Measurements from ENCODE around the gene ENTPD6. TPM values are rescaled to one million over a fixed set of nuclear protein-coding genes. Genes with fewer than 3 reads are reported as not detected.

The ENTPD6 gene
- total RNA-seq = 97.8 and 117 TPM in 2 replicates

GRCh38 chr20:25195014-25195961 lies at the start of gene ENTPD6:
Gene ENTPD6 (plus strand): TSS chr20:25195712. CDS start chr20:25206537, 10,825 bp downstream.
- H3K27me3 ChIP-seq (ENCODE audit: control insufficient read depth, insufficient read depth, low read length) = peaks cover 2% of the 10 kb centered on the region
- DNase-seq (ENCODE audit: low read depth) (peak; percentile 53), FAIRE-seq (no peak)
- H3K4me3 ChIP-seq (ENCODE audit: low read depth, low read length) = peak within 1 kb of the TSS; percentile 88
- peak; percentile 23 for TF ChIP-seq CTCF (IDR thresholded peaks at IDR 0.05; ENCODE audit: insufficient read depth, low read length, severe bottlenecking)
- H3K36me3 ChIP-seq (ENCODE audit: control insufficient read depth, insufficient read depth, low read length) = peaks cover 1% of the 10 kb centered on the region

DNA sequence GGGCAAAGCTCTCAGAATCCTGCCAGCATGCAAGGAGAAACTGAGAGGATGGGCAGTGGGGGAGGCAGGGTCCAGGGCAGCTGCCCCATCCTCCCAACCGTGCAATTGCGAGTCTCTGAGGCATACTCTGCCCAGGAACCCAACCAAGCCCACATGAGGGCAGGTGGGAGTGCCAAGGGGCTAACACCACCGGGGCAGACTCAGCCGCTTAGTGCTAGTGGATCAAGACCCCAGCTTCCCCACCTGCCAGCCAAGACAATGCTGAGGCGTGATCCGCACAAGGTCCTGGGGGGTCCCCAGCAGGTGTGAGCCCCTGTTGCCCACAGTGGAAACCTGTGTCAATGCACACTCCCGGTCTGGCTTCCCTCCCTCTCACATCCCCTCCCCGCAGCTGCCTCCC lies 48.5 kb upstream of the ENTPD6 start:
- no peaks in the 10 kb centered on the region for H3K36me3 ChIP-seq (ENCODE audit: control insufficient read depth, insufficient read depth, low read length)

DNA sequence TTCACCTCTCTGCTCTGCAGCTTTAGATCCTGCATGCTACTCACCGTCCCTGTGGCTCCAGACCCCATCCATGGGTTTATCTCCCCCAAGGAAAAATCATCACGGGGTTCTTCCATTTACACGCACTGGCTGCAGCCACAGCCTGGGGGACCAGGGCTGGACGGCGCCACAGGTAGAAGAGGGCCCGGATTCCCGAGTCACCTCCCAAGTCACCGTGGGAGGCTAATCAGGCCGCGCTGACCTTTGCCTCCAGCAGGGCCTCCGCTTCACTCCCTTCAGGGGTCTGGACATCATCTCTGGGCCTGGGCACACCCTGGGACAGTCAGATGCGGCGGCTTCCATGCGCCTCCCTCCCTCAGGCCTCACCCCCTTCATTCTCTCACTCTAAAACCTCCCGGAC lies 47.8 kb upstream of the ENTPD6 start:
- FAIRE-seq = no peak
- TF ChIP-seq CTCF (IDR thresholded peaks at IDR 0.05; ENCODE audit: insufficient read depth, low read length, severe bottlenecking) = no peak
- Histone ChIP-seq H3K27me3 (ENCODE audit: control insufficient read depth, insufficient read depth, low read length) (peaks cover 7% of the 10 kb centered on the region), H3K36me3 (ENCODE audit: control insufficient read depth, insufficient read depth, low read length) (no peaks in the 10 kb centered on the region), H3K4me3 (ENCODE audit: low read depth, low read length) (no peak overlapping the region)
- DNase-seq (ENCODE audit: low read depth) = no peak

More for the DNA sequence above, 48.5 kb upstream of the ENTPD6 start:
- peaks cover 7% of the 10 kb centered on the region for H3K27me3 ChIP-seq (ENCODE audit: control insufficient read depth, insufficient read depth, low read length)
- TF ChIP-seq CTCF (IDR thresholded peaks at IDR 0.05; ENCODE audit: insufficient read depth, low read length, severe bottlenecking) = no peak
- FAIRE-seq = no peak
- DNase-seq (ENCODE audit: low read depth) = no peak
- no peak overlapping the region for H3K4me3 ChIP-seq (ENCODE audit: low read depth, low read length)

GRCh38 chr20:25148181-25148981 lies 47.1 kb upstream of the ENTPD6 start:
- TF ChIP-seq CTCF (IDR thresholded peaks at IDR 0.05; ENCODE audit: insufficient read depth, low read length, severe bottlenecking) = no peak
- H3K27me3 ChIP-seq (ENCODE audit: control insufficient read depth, insufficient read depth, low read length) = peaks cover 7% of the 10 kb centered on the region
- no peaks in the 10 kb centered on the region for H3K36me3 ChIP-seq (ENCODE audit: control insufficient read depth, insufficient read depth, low read length)
- FAIRE-seq (no peak), DNase-seq (ENCODE audit: low read depth) (peak; percentile 12)
- peak overlapping the region; percentile 19 for H3K4me3 ChIP-seq (ENCODE audit: low read depth, low read length)

GRCh38 chr20:25148982-25149846 lies 46.3 kb upstream of the ENTPD6 start:
- peaks cover 7% of the 10 kb centered on the region for H3K27me3 ChIP-seq (ENCODE audit: control insufficient read depth, insufficient read depth, low read length)
- H3K36me3 ChIP-seq (ENCODE audit: control insufficient read depth, insufficient read depth, low read length) = no peaks in the 10 kb centered on the region
- no peak for DNase-seq (ENCODE audit: low read depth)
- TF ChIP-seq CTCF (IDR thresholded peaks at IDR 0.05; ENCODE audit: insufficient read depth, low read length, severe bottlenecking) = no peak
- peak overlapping the region; percentile 19 for H3K4me3 ChIP-seq (ENCODE audit: low read depth, low read length)
- FAIRE-seq = no peak

All from bronchial epithelial cell (primary cell).